CD4-positive, CD25-positive, alpha-beta regulatory T cell (primary cell): Measurements from ENCODE around the gene IGFLR1. TPM values are rescaled to one million over a fixed set of nuclear protein-coding genes. Genes with fewer than 3 reads are reported as not detected.

Experiments
- ATAC-seq, 2 donors: fragments of 150-1000 bp; cut with Tn5 transposase; one replicate each; pipeline ENCODE4 v1.10.0; 2021; ENCODE audit warnings: low read depth in 2 of 2, moderate number of reproducible peaks in 2 of 2, moderate library complexity in 1 of 2
- DNase-seq, 3 donors: peaks; one replicate each; pipeline versions ENCODE4 v3.0.0 to v3.0.0-alpha.2; 2012 to 2022; ENCODE audit warnings: mixed read lengths in 1 of 3
- H3K27ac ChIP-seq: one replicate; pipeline ENCODE4 v1.7.0; 2013; ENCODE audit warnings: mild to moderate bottlenecking, low read length; ENCODE audit not compliant: insufficient read depth, poor library complexity, severe bottlenecking
- H3K27me3 ChIP-seq: one replicate; pipeline ENCODE4 v1.7.0; 2013; ENCODE audit warnings: low read length; ENCODE audit not compliant: control insufficient read depth, insufficient read depth
- H3K36me3 ChIP-seq: one replicate; pipeline ENCODE4 v1.7.0; 2013; ENCODE audit warnings: mild to moderate bottlenecking, low read length, moderate library complexity; ENCODE audit not compliant: control insufficient read depth, insufficient read depth
- H3K4me1 ChIP-seq: 2 replicates; pipeline ENCODE4 v1.7.0; 2013; ENCODE audit warnings: mild to moderate bottlenecking, low read length; ENCODE audit not compliant: insufficient read depth, control insufficient read depth, poor library complexity, severe bottlenecking
- H3K4me3 ChIP-seq: one replicate; pipeline ENCODE4 v1.7.0; 2013; ENCODE audit warnings: low read depth, mild to moderate bottlenecking, low read length, moderate library complexity
- H3K9me3 ChIP-seq, 2 experiments: 1 replicate in 1 of 2; 2 replicates in 1 of 2; pipeline ENCODE4 v1.7.0; 2013; ENCODE audit warnings: low read length in 2 of 2, mild to moderate bottlenecking in 1 of 2, moderate library complexity in 1 of 2; ENCODE audit not compliant: control insufficient read depth in 2 of 2
- H3K27ac Mint-ChIP-seq, 3 donors: one replicate each; pipeline ENCODE4 v1.8.0; 2020 to 2022; ENCODE audit warnings: mild to moderate bottlenecking in 3 of 3, mixed read lengths in 3 of 3, moderate library complexity in 2 of 3
- H3K27me3 Mint-ChIP-seq: one replicate; pipeline ENCODE4 v1.8.0; 2022; ENCODE audit warnings: mild to moderate bottlenecking, mixed read lengths
- H3K36me3 Mint-ChIP-seq: one replicate; pipeline ENCODE4 v1.8.0; 2020; ENCODE audit warnings: mixed read lengths
- H3K4me1 Mint-ChIP-seq, 4 donors: one replicate each; pipeline ENCODE4 v1.8.0; 2020 to 2022; ENCODE audit warnings: mixed read lengths in 4 of 4, mild to moderate bottlenecking in 1 of 4
- H3K4me3 Mint-ChIP-seq, 4 donors: one replicate each; pipeline ENCODE4 v1.8.0; 2020 to 2022; ENCODE audit warnings: mild to moderate bottlenecking in 4 of 4, mixed read lengths in 4 of 4, moderate library complexity in 3 of 4
- H3K9me3 Mint-ChIP-seq, 7 donors: one replicate each; pipeline ENCODE4 v1.8.0; 2020 to 2022; ENCODE audit warnings: mixed read lengths in 7 of 7, mild to moderate bottlenecking in 3 of 7, moderate library complexity in 2 of 7
- polyA plus RNA-seq, 4 donors: library from polyadenylated mRNA; unstranded; fragments of 300-500 nt; fragmentation: Illumina TruSeq; gene quantifications; one replicate each; pipeline ENCODE4 v1.2.3, GENCODE V29; 2021
- total RNA-seq: library from RNA; stranded (reverse); gene quantifications from one replicate; pipeline ENCODE4 v1.2.3, GENCODE V29; 2022

IGFLR1 gene
- total and polyA plus RNA-seq, 5 donors from 2014 or later = 80.5 to 151 (median 114) TPM

DNA sequence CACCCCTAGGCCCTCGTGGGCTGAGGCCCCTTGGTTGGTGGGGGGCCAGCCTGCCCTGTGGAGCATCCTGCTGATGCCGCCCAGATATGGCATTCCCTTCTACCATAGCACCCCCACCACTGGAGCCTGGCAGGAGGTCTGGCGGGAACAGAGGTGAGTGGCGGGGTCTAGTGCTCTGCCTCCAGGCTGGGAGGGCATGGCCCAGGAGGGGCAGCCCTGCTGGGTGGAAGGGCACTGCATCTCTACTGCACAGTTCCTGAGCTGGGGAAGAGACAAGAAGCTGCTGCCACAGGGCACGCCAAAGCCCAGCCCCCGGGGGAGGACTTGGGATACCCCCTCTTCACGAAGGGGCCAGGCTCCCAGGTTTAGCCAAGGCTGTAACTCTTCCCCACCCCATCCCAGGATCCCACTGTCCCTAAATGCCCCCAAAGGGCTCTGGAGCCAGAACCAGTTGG lies 26.9 kb downstream of the IGFLR1 start:
- ATAC-seq (no peak), DNase-seq (no peak)
- Histone ChIP-seq H3K9me3 (no peaks in the 10 kb centered on the region), H3K27me3 (no peaks in the 10 kb centered on the region), H3K4me1 (peaks cover 83% of the 10 kb centered on the region), H3K36me3 (peaks cover 5% of the 10 kb centered on the region), H3K27ac (peak overlapping the region; percentile 95), H3K4me3 (no peak overlapping the region)
- Mint-ChIP-seq H3K4me3 (peak overlapping the region; percentile 86 to 99 (median 94)), H3K9me3 (peaks cover 0 to 1% (median 0%) of the 10 kb centered on the region in 7 donors), H3K27me3 (peaks cover 4% of the 10 kb centered on the region), H3K36me3 (peaks cover 3% of the 10 kb centered on the region), H3K4me1 (peaks cover 20 to 78% (median 51%) of the 10 kb centered on the region in 4 donors), H3K27ac (peak overlapping the region; percentile 92 to 95 (median 95))

DNA sequence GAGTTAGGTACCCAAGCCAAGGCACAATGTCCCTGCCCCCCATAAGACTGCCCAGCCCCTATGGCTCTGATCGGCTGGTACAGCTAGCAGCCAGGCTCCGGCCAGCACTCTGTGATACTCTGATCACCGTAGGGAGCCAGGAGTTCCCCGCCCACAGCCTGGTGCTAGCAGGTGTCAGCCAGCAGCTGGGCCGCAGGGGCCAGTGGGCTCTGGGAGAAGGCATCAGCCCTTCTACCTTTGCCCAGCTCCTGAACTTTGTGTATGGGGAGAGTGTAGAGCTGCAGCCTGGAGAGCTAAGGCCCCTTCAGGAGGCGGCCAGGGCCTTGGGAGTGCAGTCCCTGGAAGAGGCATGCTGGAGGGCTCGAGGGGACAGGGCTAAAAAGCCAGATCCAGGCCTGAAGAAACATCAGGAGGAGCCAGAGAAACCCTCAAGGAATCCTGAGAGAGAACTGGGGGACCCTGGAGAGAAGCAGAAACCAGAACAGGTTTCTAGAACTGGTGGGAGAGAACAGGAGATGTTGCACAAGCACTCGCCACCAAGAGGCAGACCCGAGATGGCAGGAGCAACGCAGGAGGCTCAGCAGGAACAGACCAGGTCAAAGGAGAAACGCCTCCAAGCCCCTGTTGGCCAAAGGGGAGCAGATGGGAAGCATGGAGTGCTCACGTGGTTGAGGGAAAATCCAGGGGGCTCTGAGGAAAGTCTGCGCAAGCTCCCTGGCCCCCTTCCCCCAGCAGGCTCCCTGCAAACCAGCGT lies 27.5 kb downstream of the IGFLR1 start:
- DNase-seq = peak in 2 of 3 donors; percentile 24 to 58
- peak overlapping the region; percentile 95 to 98 (median 97) for H3K27ac Mint-ChIP-seq
- Histone ChIP-seq H3K36me3 (no peaks in the 10 kb centered on the region), H3K9me3 (no peaks in the 10 kb centered on the region), H3K4me3 (peak overlapping the region; percentile 69), H3K4me1 (peaks cover 84% of the 10 kb centered on the region), H3K27ac (peak overlapping the region; percentile 95), H3K27me3 (no peaks in the 10 kb centered on the region)
- peak overlapping the region; percentile 85 to 93 (median 88) for H3K4me3 Mint-ChIP-seq
- no peak for ATAC-seq
- H3K9me3 Mint-ChIP-seq = no peaks in the 10 kb centered on the region
- H3K36me3 Mint-ChIP-seq = no peaks in the 10 kb centered on the region
- H3K27me3 Mint-ChIP-seq = peaks cover 4% of the 10 kb centered on the region
- peaks cover 20 to 78% (median 52%) of the 10 kb centered on the region in 4 donors for H3K4me1 Mint-ChIP-seq

DNA sequence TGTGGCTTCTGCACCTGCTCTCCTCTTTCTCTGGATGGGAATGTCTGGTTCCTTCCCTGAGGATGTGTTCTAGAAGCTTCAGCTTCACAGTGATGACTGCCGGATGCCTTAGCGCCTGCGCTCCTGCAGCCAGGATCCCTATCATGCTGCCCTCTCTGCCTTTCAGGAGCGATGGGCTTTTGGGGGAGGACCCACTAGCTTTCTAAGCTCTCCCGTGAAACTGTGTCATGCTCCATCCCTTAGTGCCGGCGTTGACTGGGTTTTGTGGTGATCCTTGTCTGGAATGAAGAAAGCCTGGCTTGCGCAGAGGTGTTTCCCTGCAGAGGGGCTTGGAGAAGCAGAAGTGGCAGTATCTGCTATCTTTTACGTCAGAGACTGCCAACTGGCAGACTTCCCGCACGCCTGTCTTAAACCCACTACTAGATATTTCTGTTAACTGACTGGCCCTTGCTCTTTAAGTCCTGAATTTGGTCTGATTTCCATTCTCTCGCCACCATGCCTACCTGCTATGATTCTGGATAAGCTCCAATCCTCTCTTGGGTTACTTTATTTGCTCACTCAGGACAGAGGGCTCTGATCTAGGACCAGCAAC lies 28.3 kb downstream of the IGFLR1 start:
- Histone ChIP-seq H3K36me3 (no peaks in the 10 kb centered on the region), H3K27ac (peak overlapping the region; percentile 95), H3K4me3 (peak overlapping the region; percentile 69), H3K4me1 (peaks cover 76% of the 10 kb centered on the region), H3K27me3 (no peaks in the 10 kb centered on the region), H3K9me3 (no peaks in the 10 kb centered on the region)
- Mint-ChIP-seq H3K27me3 (peaks cover 4% of the 10 kb centered on the region), H3K4me3 (peak overlapping the region; percentile 85 to 93 (median 88)), H3K36me3 (no peaks in the 10 kb centered on the region), H3K4me1 (peaks cover 20 to 72% (median 48%) of the 10 kb centered on the region in 4 donors), H3K9me3 (no peaks in the 10 kb centered on the region), H3K27ac (peak overlapping the region; percentile 95 to 98 (median 97))
- no peak for ATAC-seq
- peak in 1 of 3 donors; percentile 9 for DNase-seq

DNA sequence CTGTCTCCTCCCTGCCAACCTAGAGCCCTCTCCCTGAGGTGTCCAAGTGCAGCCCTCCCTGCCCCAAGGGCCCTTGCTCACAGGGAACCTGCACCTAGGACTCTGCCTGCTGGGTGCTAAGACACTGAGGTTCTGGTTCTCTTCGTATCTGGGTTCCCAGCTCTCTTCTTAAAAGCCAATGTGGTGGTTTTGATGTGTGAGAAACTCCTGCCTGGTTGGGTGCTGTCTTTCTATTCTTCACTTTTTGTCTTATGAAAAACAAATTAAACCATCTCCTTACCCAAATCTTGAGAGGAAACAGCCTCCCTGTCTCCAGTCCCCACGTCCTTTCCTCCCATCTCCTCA lies 28.8 kb downstream of the IGFLR1 start:
- peaks cover 20 to 69% (median 48%) of the 10 kb centered on the region in 4 donors for H3K4me1 Mint-ChIP-seq
- H3K27ac Mint-ChIP-seq = peak overlapping the region; percentile 95 to 98 (median 95)
- peak overlapping the region; percentile 85 to 93 (median 88) for H3K4me3 Mint-ChIP-seq
- Histone ChIP-seq H3K4me1 (peaks cover 70% of the 10 kb centered on the region), H3K36me3 (no peaks in the 10 kb centered on the region), H3K27ac (peak overlapping the region; percentile 95), H3K4me3 (peak overlapping the region; percentile 69), H3K27me3 (no peaks in the 10 kb centered on the region), H3K9me3 (no peaks in the 10 kb centered on the region)
- no peaks in the 10 kb centered on the region for H3K9me3 Mint-ChIP-seq
- ATAC-seq (no peak), DNase-seq (peak in 1 of 3 donors; percentile 41)
- H3K36me3 Mint-ChIP-seq = no peaks in the 10 kb centered on the region
- H3K27me3 Mint-ChIP-seq = peaks cover under 1% of the 10 kb centered on the region

DNA sequence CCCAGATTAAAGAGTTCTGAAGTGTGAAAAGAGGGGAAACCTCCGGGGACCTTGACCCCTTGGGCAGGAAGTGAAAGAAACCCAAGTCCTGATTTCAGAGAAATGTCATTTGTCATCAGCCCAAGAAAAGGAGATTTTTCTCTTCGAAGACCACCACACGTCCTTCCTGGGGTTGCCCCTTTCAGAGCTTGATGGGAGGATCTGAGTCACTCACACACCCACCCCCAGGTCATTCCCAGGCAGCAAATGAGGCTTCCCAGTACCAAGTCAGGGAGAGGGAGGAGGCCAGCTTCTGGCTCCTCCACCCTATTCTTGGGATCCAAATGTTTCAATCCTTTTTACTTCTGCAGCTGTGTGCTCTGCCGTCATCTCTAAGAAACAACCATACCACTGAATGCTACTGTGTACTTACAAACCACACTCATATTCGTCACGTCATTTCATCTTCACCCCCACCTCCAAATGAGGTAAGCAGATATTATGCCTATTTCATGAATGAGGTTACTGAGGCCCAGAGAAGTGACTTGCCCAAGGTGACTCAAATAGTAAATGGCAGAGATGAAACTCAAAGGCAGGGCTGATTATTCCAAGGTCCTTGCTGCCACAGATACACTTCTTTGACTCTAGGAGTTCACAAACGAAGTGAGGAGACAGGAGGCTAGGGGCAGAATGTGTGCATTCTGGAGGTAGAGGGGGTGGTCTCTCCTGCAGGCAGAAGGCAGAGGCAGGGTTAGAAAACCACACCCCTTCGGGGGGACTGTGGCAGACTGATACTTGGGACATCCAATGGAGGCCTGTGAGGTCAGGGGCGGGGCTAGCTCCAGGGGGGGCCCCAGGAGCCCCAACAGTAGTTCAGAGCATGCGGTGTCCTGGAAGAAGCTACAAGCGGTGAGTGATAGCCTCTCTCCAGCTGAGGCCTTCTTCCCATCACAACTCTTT lies 29.4 kb downstream of the IGFLR1 start:
- Mint-ChIP-seq H3K4me1 (peaks cover 20 to 68% (median 48%) of the 10 kb centered on the region in 4 donors), H3K36me3 (no peaks in the 10 kb centered on the region)
- peaks cover 68% of the 10 kb centered on the region for H3K4me1 ChIP-seq

DNA sequence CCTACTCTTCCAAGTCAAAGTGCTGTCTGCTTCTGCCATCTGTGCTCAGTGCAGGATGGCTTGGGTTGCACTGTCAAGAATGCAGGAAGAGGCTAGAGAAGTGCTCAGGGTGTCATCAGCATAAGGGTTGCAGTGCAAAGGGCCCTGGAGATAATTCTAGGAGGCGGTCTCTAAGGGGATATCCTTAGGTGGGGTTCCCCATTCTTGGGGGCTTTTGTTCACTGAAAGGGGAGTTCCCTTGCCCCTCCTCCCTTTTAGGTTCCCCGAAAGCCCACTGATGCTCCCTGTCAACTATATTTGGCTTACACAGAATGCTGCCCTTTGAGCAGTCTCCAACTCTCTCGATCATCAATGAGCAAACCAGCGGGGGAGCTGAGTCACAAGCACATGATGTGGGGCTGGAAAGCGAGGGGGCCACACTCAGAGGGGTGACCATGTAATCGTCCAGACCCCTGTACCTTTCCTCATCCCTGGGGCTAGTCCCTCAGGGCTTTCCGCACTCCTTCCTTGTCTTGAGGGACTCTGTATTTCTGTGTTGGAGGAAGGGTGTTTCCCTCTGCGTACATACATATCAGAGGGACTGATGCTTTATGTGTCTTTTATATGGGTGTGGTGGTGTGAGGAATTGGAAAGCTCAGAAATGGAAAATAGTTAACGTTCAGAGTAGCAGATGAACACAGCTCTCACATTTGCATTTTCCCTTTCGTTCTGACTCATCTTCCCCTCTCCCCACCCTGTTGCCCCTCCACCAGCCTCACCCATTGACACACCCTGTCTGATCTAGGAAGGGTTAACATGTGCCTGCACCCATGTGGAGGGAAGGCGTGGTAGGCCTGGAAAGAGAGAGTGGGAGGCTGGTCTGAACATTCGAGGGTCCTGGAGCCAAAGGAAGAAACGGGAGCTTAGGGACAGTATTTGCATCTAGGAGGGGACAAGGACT lies 31.2 kb downstream of the IGFLR1 start:
- Histone ChIP-seq H3K27ac (peak overlapping the region; percentile 95), H3K4me3 (peak overlapping the region; percentile 56), H3K27me3 (no peaks in the 10 kb centered on the region), H3K4me1 (peaks cover 60% of the 10 kb centered on the region), H3K36me3 (no peaks in the 10 kb centered on the region), H3K9me3 (no peaks in the 10 kb centered on the region)
- Mint-ChIP-seq H3K4me3 (peak overlapping the region; percentile 12 to 84 (median 76)), H3K4me1 (peaks cover 20 to 59% (median 44%) of the 10 kb centered on the region in 4 donors), H3K36me3 (no peaks in the 10 kb centered on the region), H3K9me3 (no peaks in the 10 kb centered on the region), H3K27me3 (no peaks in the 10 kb centered on the region), H3K27ac (peak overlapping the region; percentile 95)
- ATAC-seq (peak; percentile 7 to 15), DNase-seq (peak; percentile 44 to 93 (median 46))

More for the DNA sequence above, 29.4 kb downstream of the IGFLR1 start:
- no peaks in the 10 kb centered on the region for H3K9me3 ChIP-seq
- Mint-ChIP-seq H3K27ac (peak overlapping the region; percentile 95 to 98 (median 95)), H3K9me3 (no peaks in the 10 kb centered on the region), H3K4me3 (peak overlapping the region; percentile 85 to 93 (median 88)), H3K27me3 (no peaks in the 10 kb centered on the region)
- no peaks in the 10 kb centered on the region for H3K27me3 ChIP-seq
- no peaks in the 10 kb centered on the region for H3K36me3 ChIP-seq
- peak overlapping the region; percentile 95 for H3K27ac ChIP-seq
- H3K4me3 ChIP-seq = peak overlapping the region; percentile 69
- ATAC-seq = peak; percentile 32 to 33
- DNase-seq = peak; percentile 62 to 91 (median 81)
